Neural progenitor cell (in vitro differentiated cells): ENCODE results near the gene OR2A7.
"Not testable (repeated sequence)": the region's sequence is repeated elsewhere in the genome, so short reads cannot be mapped to it uniquely, and the experiment has no call there.

ENCODE experiments used
- CTCF ChIP-seq: fragments of 200-600 bp; sonication (generic); IDR thresholded peaks from 2 replicates; pipeline ENCODE4 v1.5.1; 2017; ENCODE audit warnings: antibody characterized with exemption, mild to moderate bottlenecking
- EZH2 ChIP-seq: fragments of 200-600 bp; sonication (generic); IDR thresholded peaks from 2 replicates; pipeline ENCODE4 v1.6.1; 2017; ENCODE audit warnings: antibody characterized with exemption, mild to moderate bottlenecking, moderate library complexity
- EZH2phosphoT487 ChIP-seq: fragments of 200-600 bp; sonication (generic); IDR thresholded peaks from 2 replicates; pipeline ENCODE4 v1.6.1; 2017; ENCODE audit warnings: antibody characterized with exemption

GRCh38 chr7:144245372-144245771 is 19.2 kb downstream of the OR2A7 start:
- TF ChIP-seq EZH2, CTCF, EZH2phosphoT487: not testable (repeated sequence)
